A549 (cell line): ENCODE data around the gene GALP. TPM values are rescaled to one million over a fixed set of nuclear protein-coding genes. Genes with fewer than 3 reads are reported as not detected.

ENCODE experiments used
- ATAC-seq, 2 experiments: fragments of 200-7000 bp in 1 of 2; fragments of >200 bp in 1 of 2; cut with Nextera tagmentation in 1 of 2; cut with Tn5 transposase in 1 of 2; 3 replicates each; pipeline versions ENCODE4 v1.8.0 to v1.9.1; 2018 to 2020; ENCODE audit warnings: mild to moderate bottlenecking in 1 of 2, moderate library complexity in 1 of 2
- CTCF ChIA-PET: fragments of 300-600 bp; sonication (Branson Sonifier 250); formaldehyde crosslinking; extraction: SDS; loops from one replicate; lab custom pipeline; 2021; ENCODE audit warnings: antibody characterized with exemption, inconsistent platforms; lab: Yijun Ruan, JAX
- POLR2A ChIA-PET: fragments of 350-600 bp; formaldehyde crosslinking; extraction: SDS; loops from one replicate; lab custom pipeline; 2021; ENCODE audit warnings: antibody characterized with exemption, inconsistent platforms; lab: Yijun Ruan, JAX
- DNase-seq, 2 experiments: peaks; one replicate each; pipeline versions ENCODE4 v3.0.0 to v3.0.0-alpha.2; 2011 to 2016; ENCODE audit warnings: low read depth in 1 of 2, low spot score in 1 of 2
- FAIRE-seq: peaks from 2 replicates; lab custom pipeline; 2011; peaks lifted over from hg19 to GRCh38; lab: Jason Lieb, UNC
- H3K27ac ChIP-seq, 2 experiments: fragments of >200 bp; sonication (Bioruptor Twin); formaldehyde crosslinking; 3 replicates each; pipeline ENCODE4 v1.5.1; 2016 to 2017
- H3K4me1 ChIP-seq: fragments of >200 bp; sonication (Bioruptor Twin); formaldehyde crosslinking; 3 replicates; pipeline ENCODE4 v1.6.1; 2016
- H3K4me2 ChIP-seq: fragments of >200 bp; sonication (Bioruptor Twin); formaldehyde crosslinking; 3 replicates; pipeline ENCODE4 v1.6.1; 2016
- H3K4me3 ChIP-seq: fragments of >200 bp; sonication (Bioruptor Twin); formaldehyde crosslinking; 3 replicates; pipeline ENCODE4 v1.5.1; 2016
- H3K9me3 ChIP-seq: fragments of >200 bp; sonication (Bioruptor Twin); formaldehyde crosslinking; 3 replicates; pipeline ENCODE4 v1.6.1; 2016
- BHLHE40 ChIP-seq: IDR thresholded peaks from 2 replicates; pipeline ENCODE4 v1.6.1; 2012; ENCODE audit warnings: low read depth, low read length, inconsistent platforms
- CEBPB ChIP-seq, 2 experiments: fragments of >200 bp in 1 of 2; sonication (Bioruptor Twin) in 1 of 2; formaldehyde crosslinking in 1 of 2; IDR thresholded peaks; 2 replicates each; pipeline ENCODE4 v1.6.1; 2012 to 2016
- CHD2 ChIP-seq: fragments of 150-350 bp; IDR thresholded peaks from 2 replicates; pipeline ENCODE4 v1.6.1; 2014; ENCODE audit warnings: low read length; ENCODE audit not compliant: partially characterized antibody
- EHMT2 ChIP-seq: fragments of 200-600 bp; sonication (generic); IDR thresholded peaks from 2 replicates; pipeline ENCODE4 v1.6.1; 2016; ENCODE audit warnings: antibody characterized with exemption, low read depth, mild to moderate bottlenecking, moderate library complexity
- FOSL2 ChIP-seq, 2 experiments: fragments of 450-650 bp in 1 of 2; fragments of >200 bp in 1 of 2; sonication (Bioruptor Twin) in 1 of 2; formaldehyde crosslinking; IDR thresholded peaks; 2 replicates each; pipeline versions ENCODE4 v1.5.0 to v1.6.1; 2016 to 2020; ENCODE audit warnings: mild to moderate bottlenecking in 1 of 2, moderate library complexity in 1 of 2
- FOXS1 ChIP-seq: fragments of 250-450 bp; sonication (Bioruptor Pico); IDR thresholded peaks from 2 replicates; pipeline ENCODE4 v1.5.0; 2020; ENCODE audit warnings: mild to moderate bottlenecking, moderate library complexity
- GATA3 ChIP-seq: IDR thresholded peaks from 2 replicates; pipeline ENCODE4 v1.6.1; 2012; ENCODE audit warnings: borderline replicate concordance
- HEYL ChIP-seq: fragments of 250-450 bp; sonication (Bioruptor Pico); IDR thresholded peaks from 2 replicates; pipeline ENCODE4 v1.8.0; 2021; ENCODE audit warnings: mild to moderate bottlenecking, moderate library complexity
- HOXA7 ChIP-seq: fragments of 250-450 bp; sonication (Bioruptor Pico); IDR thresholded peaks from 2 replicates; pipeline ENCODE4 v1.5.0; 2020; ENCODE audit warnings: mild to moderate bottlenecking, moderate library complexity
- HOXB5 ChIP-seq: fragments of 250-450 bp; sonication (Bioruptor Pico); IDR thresholded peaks from 2 replicates; pipeline ENCODE4 v1.5.0; 2020; ENCODE audit warnings: mild to moderate bottlenecking, moderate library complexity
- KDM1A ChIP-seq: fragments of 200-600 bp; sonication (generic); IDR thresholded peaks from 2 replicates; pipeline ENCODE4 v1.6.1; 2016; ENCODE audit warnings: low read depth, mild to moderate bottlenecking
- MAZ ChIP-seq: fragments of 150-350 bp; IDR thresholded peaks from 2 replicates; pipeline ENCODE4 v1.6.1; 2014; ENCODE audit warnings: antibody characterized with exemption, low read depth, low read length, borderline replicate concordance
- POLR2AphosphoS2 ChIP-seq: conservative IDR thresholded peaks from 2 replicates; pipeline ENCODE4 v1.6.1; 2012; ENCODE audit warnings: low read length, improper control_type of control experiment, inconsistent platforms
- RARB ChIP-seq: fragments of 250-450 bp; sonication (Bioruptor Pico); IDR thresholded peaks from 2 replicates; pipeline ENCODE4 v1.8.0; 2021; ENCODE audit warnings: mild to moderate bottlenecking, moderate library complexity
- RNF2 ChIP-seq: fragments of 200-600 bp; sonication (generic); IDR thresholded peaks from 2 replicates; pipeline ENCODE4 v1.6.1; 2016; ENCODE audit warnings: low read depth, mild to moderate bottlenecking, antibody characterized with exemption, moderate library complexity, borderline replicate concordance
- TP53 ChIP-seq: fragments of 250-450 bp; sonication (Bioruptor Pico); IDR thresholded peaks from 2 replicates; pipeline ENCODE4 v1.5.0; 2021; ENCODE audit warnings: mild to moderate bottlenecking, moderate library complexity
- ZFP36 ChIP-seq: fragments of 450-650 bp; IDR thresholded peaks from 2 replicates; pipeline ENCODE4 v1.6.1; 2014; ENCODE audit warnings: borderline replicate concordance; ENCODE audit not compliant: partially characterized antibody
- WGBS: methylation state at CpG from one replicate; pipeline ENCODE4 v1.1.6; 2017; ENCODE audit errors: missing lambda C conversion rate; 5-methylcytosine and 5-hydroxymethylcytosine counted together
- polyA plus RNA-seq, 4 experiments: library from polyadenylated mRNA; depleted of rRNA in 3 of 4; stranded (reverse); fragments of >200 nt; fragmentation: RNase III in 1 of 4; extraction: RNeasy Plus Mini Kit Qiagen cat#74134 plus additional on column Dnase treatment in 1 of 4; gene quantifications; 2 replicates in 3 of 4; 3 replicates in 1 of 4; pipeline ENCODE4 v1.2.3, GENCODE V29; 2011 to 2017
- TF ChIP-seq, protein P1 (sequence below): fragments of >200 bp; sonication (Bioruptor Twin); formaldehyde crosslinking; IDR thresholded peaks from 3 replicates; pipeline ENCODE4 v1.5.1; 2016
- TF ChIP-seq, protein P2 (sequence below): fragments of 200-600 bp; sonication (generic); IDR thresholded peaks from 2 replicates; pipeline ENCODE4 v1.6.1; 2016; ENCODE audit warnings: antibody characterized with exemption, mild to moderate bottlenecking, moderate library complexity
- TF ChIP-seq, protein P3 (sequence below): fragments of >200 bp; sonication (Bioruptor Twin); formaldehyde crosslinking; IDR thresholded peaks from 2 replicates; pipeline ENCODE4 v1.6.1; 2016
- TF ChIP-seq, protein P4 (sequence below): fragments of 150-350 bp; IDR thresholded peaks from 2 replicates; pipeline ENCODE4 v1.6.1; 2014; ENCODE audit warnings: low read depth, mild to moderate bottlenecking, low read length
- TF ChIP-seq, protein P5 (sequence below): IDR thresholded peaks from 2 replicates; pipeline ENCODE4 v1.6.1; 2012

GALP gene
- polyA plus RNA-seq, 2 of the 4 experiments (the other 2 are of a cell fraction), result not detected

DNA sequence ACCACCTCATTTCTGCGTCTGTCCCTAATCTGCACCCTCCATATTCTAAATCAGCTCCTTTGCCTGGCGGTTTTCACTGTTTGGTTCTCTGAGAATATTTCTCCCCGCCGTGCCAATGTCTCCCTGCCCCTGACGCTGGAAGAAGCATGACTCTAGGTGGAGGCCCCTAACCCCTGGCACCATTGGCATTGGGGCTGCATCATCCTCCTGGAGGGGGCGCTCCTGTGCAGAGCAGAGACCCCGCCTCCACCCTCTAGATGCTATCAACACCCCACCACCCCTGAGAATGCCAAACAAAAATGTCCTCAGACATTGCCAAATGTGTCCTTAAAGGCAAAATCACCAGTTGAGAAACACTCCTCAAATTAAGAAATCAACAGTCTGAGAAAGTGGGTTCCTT lies 15.3 kb downstream of the GALP start:
- no peak for FAIRE-seq
- WGBS, result 39% methylated on average over 7 of the region's 7 CpGs
- DNase-seq, result no peak
- no peak overlapping the region for H3K4me2 ChIP-seq
- no peak overlapping the region for H3K4me3 ChIP-seq
- POLR2A ChIA-PET, result no interaction called here
- H3K27ac ChIP-seq, result no peak overlapping the region
- TF ChIP-seq, protein P1, sequence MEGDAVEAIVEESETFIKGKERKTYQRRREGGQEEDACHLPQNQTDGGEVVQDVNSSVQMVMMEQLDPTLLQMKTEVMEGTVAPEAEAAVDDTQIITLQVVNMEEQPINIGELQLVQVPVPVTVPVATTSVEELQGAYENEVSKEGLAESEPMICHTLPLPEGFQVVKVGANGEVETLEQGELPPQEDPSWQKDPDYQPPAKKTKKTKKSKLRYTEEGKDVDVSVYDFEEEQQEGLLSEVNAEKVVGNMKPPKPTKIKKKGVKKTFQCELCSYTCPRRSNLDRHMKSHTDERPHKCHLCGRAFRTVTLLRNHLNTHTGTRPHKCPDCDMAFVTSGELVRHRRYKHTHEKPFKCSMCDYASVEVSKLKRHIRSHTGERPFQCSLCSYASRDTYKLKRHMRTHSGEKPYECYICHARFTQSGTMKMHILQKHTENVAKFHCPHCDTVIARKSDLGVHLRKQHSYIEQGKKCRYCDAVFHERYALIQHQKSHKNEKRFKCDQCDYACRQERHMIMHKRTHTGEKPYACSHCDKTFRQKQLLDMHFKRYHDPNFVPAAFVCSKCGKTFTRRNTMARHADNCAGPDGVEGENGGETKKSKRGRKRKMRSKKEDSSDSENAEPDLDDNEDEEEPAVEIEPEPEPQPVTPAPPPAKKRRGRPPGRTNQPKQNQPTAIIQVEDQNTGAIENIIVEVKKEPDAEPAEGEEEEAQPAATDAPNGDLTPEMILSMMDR, result no peak
- TF ChIP-seq, protein P2, sequence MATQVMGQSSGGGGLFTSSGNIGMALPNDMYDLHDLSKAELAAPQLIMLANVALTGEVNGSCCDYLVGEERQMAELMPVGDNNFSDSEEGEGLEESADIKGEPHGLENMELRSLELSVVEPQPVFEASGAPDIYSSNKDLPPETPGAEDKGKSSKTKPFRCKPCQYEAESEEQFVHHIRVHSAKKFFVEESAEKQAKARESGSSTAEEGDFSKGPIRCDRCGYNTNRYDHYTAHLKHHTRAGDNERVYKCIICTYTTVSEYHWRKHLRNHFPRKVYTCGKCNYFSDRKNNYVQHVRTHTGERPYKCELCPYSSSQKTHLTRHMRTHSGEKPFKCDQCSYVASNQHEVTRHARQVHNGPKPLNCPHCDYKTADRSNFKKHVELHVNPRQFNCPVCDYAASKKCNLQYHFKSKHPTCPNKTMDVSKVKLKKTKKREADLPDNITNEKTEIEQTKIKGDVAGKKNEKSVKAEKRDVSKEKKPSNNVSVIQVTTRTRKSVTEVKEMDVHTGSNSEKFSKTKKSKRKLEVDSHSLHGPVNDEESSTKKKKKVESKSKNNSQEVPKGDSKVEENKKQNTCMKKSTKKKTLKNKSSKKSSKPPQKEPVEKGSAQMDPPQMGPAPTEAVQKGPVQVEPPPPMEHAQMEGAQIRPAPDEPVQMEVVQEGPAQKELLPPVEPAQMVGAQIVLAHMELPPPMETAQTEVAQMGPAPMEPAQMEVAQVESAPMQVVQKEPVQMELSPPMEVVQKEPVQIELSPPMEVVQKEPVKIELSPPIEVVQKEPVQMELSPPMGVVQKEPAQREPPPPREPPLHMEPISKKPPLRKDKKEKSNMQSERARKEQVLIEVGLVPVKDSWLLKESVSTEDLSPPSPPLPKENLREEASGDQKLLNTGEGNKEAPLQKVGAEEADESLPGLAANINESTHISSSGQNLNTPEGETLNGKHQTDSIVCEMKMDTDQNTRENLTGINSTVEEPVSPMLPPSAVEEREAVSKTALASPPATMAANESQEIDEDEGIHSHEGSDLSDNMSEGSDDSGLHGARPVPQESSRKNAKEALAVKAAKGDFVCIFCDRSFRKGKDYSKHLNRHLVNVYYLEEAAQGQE, result no peak
- TF ChIP-seq RNF2 (no peak), EHMT2 (no peak), HOXA7 (no peak), CEBPB (IDR thresholded peaks at IDR 0.05) (no peak), HOXB5 (CRISPR knock-in tag) (no peak), ZFP36 (no peak), CHD2 (no peak), FOSL2 (IDR thresholded peaks at IDR 0.05) (no peak), FOSL2 (CRISPR knock-in tag; IDR thresholded peaks at IDR 0.05) (no peak)
- CTCF ChIA-PET, result no interaction called here
- no peak for ATAC-seq
- H3K4me1 ChIP-seq, result no peaks in the 10 kb centered on the region
- H3K9me3 ChIP-seq, result peaks cover 5% of the 10 kb centered on the region; the same call in 1 of the 3 replicates

DNA sequence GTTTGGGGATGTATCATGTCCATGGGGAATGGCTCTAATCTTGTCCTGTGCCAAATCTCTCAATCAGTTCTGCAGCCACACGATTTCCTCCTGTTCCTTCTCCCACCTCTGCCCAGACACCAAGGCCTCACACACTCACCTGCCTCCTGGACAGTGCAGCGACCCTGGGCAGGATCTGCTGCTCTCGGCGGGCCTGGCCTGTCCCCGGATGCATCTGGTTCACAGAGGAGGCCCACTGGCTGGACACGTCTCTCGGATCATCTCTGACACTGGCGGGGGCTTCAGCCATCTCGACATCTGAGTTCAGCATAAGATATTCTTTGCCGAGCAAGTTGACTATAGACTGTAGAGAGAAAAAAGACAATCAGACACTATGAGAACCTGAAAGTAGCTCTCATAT lies 15.9 kb downstream of the GALP start:
- Histone ChIP-seq H3K9me3 (peaks cover 8% of the 10 kb centered on the region; the same call in 1 of the 3 replicates), H3K27ac (no peak overlapping the region), H3K4me1 (no peaks in the 10 kb centered on the region), H3K4me3 (no peak overlapping the region), H3K4me2 (no peak overlapping the region)
- FAIRE-seq (no peak), ATAC-seq (no peak), DNase-seq (no peak)
- 30% methylated on average over 10 of the region's 10 CpGs for WGBS
- CTCF ChIA-PET, result no interaction called here
- POLR2A ChIA-PET, result no interaction called here
- TF ChIP-seq FOXS1 (CRISPR knock-in tag) (no peak), ZFP36 (no peak), HEYL (no peak), KDM1A (no peak), POLR2AphosphoS2 (no peak), MAZ (no peak), RARB (CRISPR knock-in tag) (no peak), CEBPB (IDR thresholded peaks at IDR 0.05) (no peak), GATA3 (no peak), BHLHE40 (no peak), TP53 (CRISPR knock-in tag) (no peak)
- TF ChIP-seq, protein P3, sequence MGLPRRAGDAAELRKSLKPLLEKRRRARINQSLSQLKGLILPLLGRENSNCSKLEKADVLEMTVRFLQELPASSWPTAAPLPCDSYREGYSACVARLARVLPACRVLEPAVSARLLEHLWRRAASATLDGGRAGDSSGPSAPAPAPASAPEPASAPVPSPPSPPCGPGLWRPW, result no peak
- TF ChIP-seq, protein P4, sequence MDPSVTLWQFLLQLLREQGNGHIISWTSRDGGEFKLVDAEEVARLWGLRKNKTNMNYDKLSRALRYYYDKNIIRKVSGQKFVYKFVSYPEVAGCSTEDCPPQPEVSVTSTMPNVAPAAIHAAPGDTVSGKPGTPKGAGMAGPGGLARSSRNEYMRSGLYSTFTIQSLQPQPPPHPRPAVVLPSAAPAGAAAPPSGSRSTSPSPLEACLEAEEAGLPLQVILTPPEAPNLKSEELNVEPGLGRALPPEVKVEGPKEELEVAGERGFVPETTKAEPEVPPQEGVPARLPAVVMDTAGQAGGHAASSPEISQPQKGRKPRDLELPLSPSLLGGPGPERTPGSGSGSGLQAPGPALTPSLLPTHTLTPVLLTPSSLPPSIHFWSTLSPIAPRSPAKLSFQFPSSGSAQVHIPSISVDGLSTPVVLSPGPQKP, result no peak
- TF ChIP-seq, protein P5, sequence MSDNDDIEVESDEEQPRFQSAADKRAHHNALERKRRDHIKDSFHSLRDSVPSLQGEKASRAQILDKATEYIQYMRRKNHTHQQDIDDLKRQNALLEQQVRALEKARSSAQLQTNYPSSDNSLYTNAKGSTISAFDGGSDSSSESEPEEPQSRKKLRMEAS, result no peak
